SH-SY5Y (cell line): ENCODE data around the gene MYO18B.

ENCODE experiments used
- GATA2 ChIP-seq: IDR thresholded peaks from 2 replicates; pipeline ENCODE4 v1.6.1; 2011; ENCODE audit warnings: mild to moderate bottlenecking, low read depth, low read length
- GATA3 ChIP-seq: IDR thresholded peaks from 2 replicates; pipeline ENCODE4 v1.6.1; 2011; ENCODE audit warnings: low read depth, mild to moderate bottlenecking, low read length, moderate library complexity

GRCh38 chr22:26033586-26033985, 291.6 kb downstream of the MYO18B start:
- TF ChIP-seq GATA2 (no peak), GATA3 (no peak)
